ENCODE measurements around the gene PTPA. TPM values are rescaled to one million over a fixed set of nuclear protein-coding genes. Genes with fewer than 3 reads are reported as not detected.

The PTPA gene
- total and polyA plus RNA-seq, 9 of the 15 experiments (the other 6 are each of a cell fraction or from before 2014, with no cell fraction given), result 1.7 to 121 (median 72.6) TPM

DNA sequence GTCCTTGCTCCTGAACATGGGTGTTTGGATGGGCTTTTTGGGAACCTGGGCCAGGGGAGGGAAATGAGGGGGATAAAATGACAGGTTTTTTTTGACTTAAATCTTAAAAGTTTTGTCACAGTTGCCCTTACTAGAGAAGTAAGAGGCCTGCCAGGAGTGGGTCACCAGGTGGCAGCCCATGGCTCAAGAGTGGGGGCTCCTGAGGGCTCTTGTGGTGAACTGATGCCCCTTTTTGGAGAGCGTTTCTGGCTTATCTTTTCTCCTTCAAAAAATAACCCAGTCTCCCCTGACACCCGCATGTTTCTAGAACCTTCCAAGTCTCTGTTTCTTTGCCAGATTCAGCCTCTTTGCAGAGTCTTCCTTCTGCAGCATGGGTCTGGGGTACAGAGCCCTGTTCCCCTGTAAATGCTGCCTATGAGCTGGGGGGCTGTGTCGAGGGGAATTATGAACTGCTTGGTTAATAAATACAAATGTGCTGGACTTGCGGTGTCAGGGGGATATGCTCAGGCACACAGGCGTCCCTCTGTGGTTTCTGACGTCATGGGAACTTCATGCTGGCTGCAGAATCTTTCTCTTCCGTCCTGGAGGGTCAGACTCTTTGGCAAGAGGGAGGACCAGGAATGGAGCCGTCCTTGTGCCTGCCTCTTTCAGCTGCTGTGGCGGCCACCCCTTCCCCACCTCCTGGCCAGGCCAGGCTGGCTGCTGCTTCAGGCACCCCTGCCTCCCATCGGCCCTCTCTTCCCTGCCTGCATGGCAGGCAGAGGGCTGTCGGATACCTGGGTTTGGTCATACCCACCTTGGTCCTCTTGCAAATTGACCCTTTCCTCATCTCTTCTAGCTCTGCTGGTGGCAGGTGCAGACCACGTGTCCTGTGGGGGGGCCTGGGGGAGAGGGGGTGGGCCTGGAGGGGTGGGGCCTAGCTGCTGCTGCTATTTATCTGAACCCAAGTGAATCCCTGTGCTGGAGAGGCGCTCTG lies 30.1 kb downstream of the PTPA start (continued):
- peak; percentile 73 for TF ChIP-seq CREM (IDR thresholded peaks at IDR 0.05; ENCODE audit: low read depth)
- TF ChIP-seq, protein P1, sequence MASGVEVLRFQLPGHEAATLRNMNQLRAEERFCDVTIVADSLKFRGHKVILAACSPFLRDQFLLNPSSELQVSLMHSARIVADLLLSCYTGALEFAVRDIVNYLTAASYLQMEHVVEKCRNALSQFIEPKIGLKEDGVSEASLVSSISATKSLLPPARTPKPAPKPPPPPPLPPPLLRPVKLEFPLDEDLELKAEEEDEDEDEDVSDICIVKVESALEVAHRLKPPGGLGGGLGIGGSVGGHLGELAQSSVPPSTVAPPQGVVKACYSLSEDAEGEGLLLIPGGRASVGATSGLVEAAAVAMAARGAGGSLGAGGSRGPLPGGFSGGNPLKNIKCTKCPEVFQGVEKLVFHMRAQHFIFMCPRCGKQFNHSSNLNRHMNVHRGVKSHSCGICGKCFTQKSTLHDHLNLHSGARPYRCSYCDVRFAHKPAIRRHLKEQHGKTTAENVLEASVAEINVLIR (CRISPR knock-in tag; IDR thresholded peaks at IDR 0.05), result peak; percentile 47; the same call in 1 of the 2 replicates
- TF ChIP-seq, protein P2, sequence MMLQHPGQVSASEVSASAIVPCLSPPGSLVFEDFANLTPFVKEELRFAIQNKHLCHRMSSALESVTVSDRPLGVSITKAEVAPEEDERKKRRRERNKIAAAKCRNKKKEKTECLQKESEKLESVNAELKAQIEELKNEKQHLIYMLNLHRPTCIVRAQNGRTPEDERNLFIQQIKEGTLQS (IDR thresholded peaks at IDR 0.05), result peak; percentile 28; the same call in 1 of the 2 replicates
- TF ChIP-seq, protein P2 (CRISPR knock-in tag; conservative IDR thresholded peaks at IDR 0.05), result no peak
- TF ChIP-seq, protein P3, sequence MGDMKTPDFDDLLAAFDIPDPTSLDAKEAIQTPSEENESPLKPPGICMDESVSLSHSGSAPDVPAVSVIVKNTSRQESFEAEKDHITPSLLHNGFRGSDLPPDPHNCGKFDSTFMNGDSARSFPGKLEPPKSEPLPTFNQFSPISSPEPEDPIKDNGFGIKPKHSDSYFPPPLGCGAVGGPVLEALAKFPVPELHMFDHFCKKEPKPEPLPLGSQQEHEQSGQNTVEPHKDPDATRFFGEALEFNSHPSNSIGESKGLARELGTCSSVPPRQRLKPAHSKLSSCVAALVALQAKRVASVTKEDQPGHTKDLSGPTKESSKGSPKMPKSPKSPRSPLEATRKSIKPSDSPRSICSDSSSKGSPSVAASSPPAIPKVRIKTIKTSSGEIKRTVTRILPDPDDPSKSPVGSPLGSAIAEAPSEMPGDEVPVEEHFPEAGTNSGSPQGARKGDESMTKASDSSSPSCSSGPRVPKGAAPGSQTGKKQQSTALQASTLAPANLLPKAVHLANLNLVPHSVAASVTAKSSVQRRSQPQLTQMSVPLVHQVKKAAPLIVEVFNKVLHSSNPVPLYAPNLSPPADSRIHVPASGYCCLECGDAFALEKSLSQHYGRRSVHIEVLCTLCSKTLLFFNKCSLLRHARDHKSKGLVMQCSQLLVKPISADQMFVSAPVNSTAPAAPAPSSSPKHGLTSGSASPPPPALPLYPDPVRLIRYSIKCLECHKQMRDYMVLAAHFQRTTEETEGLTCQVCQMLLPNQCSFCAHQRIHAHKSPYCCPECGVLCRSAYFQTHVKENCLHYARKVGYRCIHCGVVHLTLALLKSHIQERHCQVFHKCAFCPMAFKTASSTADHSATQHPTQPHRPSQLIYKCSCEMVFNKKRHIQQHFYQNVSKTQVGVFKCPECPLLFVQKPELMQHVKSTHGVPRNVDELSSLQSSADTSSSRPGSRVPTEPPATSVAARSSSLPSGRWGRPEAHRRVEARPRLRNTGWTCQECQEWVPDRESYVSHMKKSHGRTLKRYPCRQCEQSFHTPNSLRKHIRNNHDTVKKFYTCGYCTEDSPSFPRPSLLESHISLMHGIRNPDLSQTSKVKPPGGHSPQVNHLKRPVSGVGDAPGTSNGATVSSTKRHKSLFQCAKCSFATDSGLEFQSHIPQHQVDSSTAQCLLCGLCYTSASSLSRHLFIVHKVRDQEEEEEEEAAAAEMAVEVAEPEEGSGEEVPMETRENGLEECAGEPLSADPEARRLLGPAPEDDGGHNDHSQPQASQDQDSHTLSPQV (IDR thresholded peaks at IDR 0.05), result peak; percentile 22; the same call in 1 of the 2 replicates
- TF ChIP-seq ATF1 (CRISPR knock-in tag; IDR thresholded peaks at IDR 0.05), result no peak
- TF ChIP-seq ATF1 (tag; IDR thresholded peaks at IDR 0.05), result peak; percentile 69
- no peak for TF ChIP-seq NCOA4 (IDR thresholded peaks at IDR 0.05; ENCODE audit: partially characterized antibody)
- TF ChIP-seq ERF (CRISPR knock-in tag; IDR thresholded peaks at IDR 0.05), result 0 out of 2 replicates have a peak, but pooled peaks have one; percentile 26
- TF ChIP-seq JUND (IDR thresholded peaks at IDR 0.05; ENCODE audit: borderline replicate concordance, low read depth, low read length), result peak; percentile 32; the same call in 1 of the 2 replicates
- no peak for TF ChIP-seq JUND (tag; IDR thresholded peaks at IDR 0.05; ENCODE audit: borderline replicate concordance, low read depth, low read length)
- no peak for TF ChIP-seq ZNF785 (CRISPR knock-in tag; IDR thresholded peaks at IDR 0.05)
